GM12864 (cell line): ENCODE results near the gene RABEP2.

ENCODE experiments used
- DNase-seq: peaks from one replicate; pipeline ENCODE4 v3.0.0-alpha.2; 2011; ENCODE audit warnings: low read depth
- H3K4me3 ChIP-seq: 2 replicates; pipeline ENCODE4 v1.5.1; 2011; ENCODE audit warnings: mild to moderate bottlenecking, low read depth, low read length, control low read depth
- CTCF ChIP-seq: IDR thresholded peaks from 2 replicates; pipeline ENCODE4 v1.5.1; 2011; ENCODE audit warnings: low read depth, mild to moderate bottlenecking, moderate library complexity, low read length, control low read depth, inconsistent platforms; ENCODE audit errors: missing control alignments

Gene RABEP2

GRCh38 chr16:28879261-28879840, 45.7 kb downstream of the RABEP2 start:
- DNase-seq, result no peak
- H3K4me3 ChIP-seq, result peak overlapping the region; percentile 69
- TF ChIP-seq CTCF, result no peak

- DNase-seq, result no peak
- peak within 1 kb of the TSS; percentile 69 for H3K4me3 ChIP-seq
- TF ChIP-seq CTCF, result no peak
Measured at GRCh38 chr16:28878083-28878926, 46.7 kb downstream of the RABEP2 start, which contains the start of gene ATP2A1. TSS of gene ATP2A1 (plus strand) at chr16:28878488. CDS start at chr16:28878672, 184 bp downstream.

GRCh38 chr16:28877655-28878000, 47.4 kb downstream of the RABEP2 start:
- no peak overlapping the region for H3K4me3 ChIP-seq
- TF ChIP-seq CTCF, result no peak
- DNase-seq, result no peak

GRCh38 chr16:28876973-28877654, 47.9 kb downstream of the RABEP2 start:
- DNase-seq, result no peak
- no peak for TF ChIP-seq CTCF

GRCh38 chr16:28876019-28876659, 48.9 kb downstream of the RABEP2 start:
- DNase-seq, result no peak
- no peak overlapping the region for H3K4me3 ChIP-seq
- TF ChIP-seq CTCF, result no peak

More at GRCh38 chr16:28876973-28877654, 47.9 kb downstream of the RABEP2 start:
- H3K4me3 ChIP-seq, result no peak overlapping the region

- no peak for TF ChIP-seq CTCF
- DNase-seq, result no peak
- H3K4me3 ChIP-seq, result no peak overlapping the region
Measured at GRCh38 chr16:28875134-28876018, 49.7 kb downstream of the RABEP2 start.
